Measurements from ENCODE around the gene PSMD4.

GRCh38 chr1:151222130-151222529 is 32.4 kb upstream of the PSMD4 start:
- no peak for TF ChIP-seq CTCF (conservative IDR thresholded peaks at IDR 0.05 in 1 of 2, IDR thresholded peaks at IDR 0.05 in 1 of 2; ENCODE audit: extremely low read depth in 1 of 2, insufficient read depth in 1 of 2, low read depth in 1 of 2, low read length in 2 of 2)
- TF ChIP-seq EZH2 (IDR thresholded peaks at IDR 0.05; ENCODE audit: borderline replicate concordance, low read length), result no peak

Data from mammary epithelial cell (primary cell).